PC-3 (cell line): ENCODE results near the gene ABCC9. TPM values are rescaled to one million over a fixed set of nuclear protein-coding genes. Genes with fewer than 3 reads are reported as not detected.
"Not testable (repeated sequence)": the region's sequence is repeated elsewhere in the genome, so short reads cannot be mapped to it uniquely, and the experiment has no call there.

ENCODE experiments used
- ATAC-seq: fragments of 200-7000 bp; cut with Tn5 transposase; 2 replicates; pipeline ENCODE4 v1.9.1; 2020; ENCODE audit warnings: mild to moderate bottlenecking, moderate library complexity
- BruUV-seq: library from RNA; stranded (reverse); fragments of 400-500 nt; replicated peaks from 2 replicates; lab custom pipeline; 2021; lab: Mats Ljungman, UMichigan
- CTCF ChIA-PET: fragments of 300-600 bp; sonication (Branson Sonifier 250); formaldehyde crosslinking; loops from one replicate; lab custom pipeline; 2022; ENCODE audit warnings: antibody characterized with exemption; lab: Charles Lee
- POLR2A ChIA-PET: fragments of 300-600 bp; sonication (Branson Sonifier 250); formaldehyde crosslinking; loops from one replicate; lab custom pipeline; 2022; ENCODE audit warnings: antibody characterized with exemption; ENCODE audit not compliant: unreplicated experiment; lab: Charles Lee
- DNase-seq: peaks from one replicate; pipeline ENCODE4 v3.0.0-alpha.2; 2015
- H2AFZ ChIP-seq: fragments of 300-600 bp; sonication (generic); 2 replicates; pipeline ENCODE4 v1.6.0; 2016; ENCODE audit warnings: antibody characterized with exemption, low read length
- H3F3A ChIP-seq: fragments of 300-600 bp; sonication (generic); one replicate; pipeline ENCODE4 v1.6.0; 2017; ENCODE audit warnings: antibody characterized with exemption, low read length, control low read depth, mild to moderate bottlenecking; ENCODE audit not compliant: unreplicated experiment
- H3K27ac ChIP-seq: fragments of 300-600 bp; sonication (generic); 2 replicates; pipeline ENCODE4 v1.5.1; 2016; ENCODE audit warnings: mild to moderate bottlenecking, low read length
- H3K27me3 ChIP-seq: fragments of 300-600 bp; sonication (generic); 2 replicates; pipeline ENCODE4 v1.6.1; 2016; ENCODE audit warnings: low read length, mixed read lengths
- H3K36me3 ChIP-seq: fragments of 300-600 bp; sonication (generic); 2 replicates; pipeline ENCODE4 v1.6.1; 2016; ENCODE audit warnings: low read depth, mixed run types, low read length, mixed read lengths
- H3K4me1 ChIP-seq: fragments of 300-600 bp; sonication (generic); 2 replicates; pipeline ENCODE4 v1.5.1; 2016; ENCODE audit warnings: low read length; ENCODE audit not compliant: insufficient read depth
- H3K4me2 ChIP-seq: fragments of 300-600 bp; sonication (generic); 2 replicates; pipeline ENCODE4 v1.6.0; 2016; ENCODE audit warnings: low read length
- H3K4me3 ChIP-seq: fragments of 300-600 bp; sonication (generic); 2 replicates; pipeline ENCODE4 v1.5.1; 2016; ENCODE audit warnings: mild to moderate bottlenecking, low read length, mixed read lengths
- H3K79me2 ChIP-seq: fragments of 300-600 bp; sonication (generic); 2 replicates; pipeline ENCODE4 v1.6.1; 2017; ENCODE audit warnings: low read length, mixed read lengths
- H3K9ac ChIP-seq: fragments of 300-600 bp; sonication (generic); 2 replicates; pipeline ENCODE4 v1.6.0; 2016; ENCODE audit warnings: mild to moderate bottlenecking, low read length
- H3K9me2 ChIP-seq: fragments of 300-600 bp; sonication (generic); replicated peaks from 2 replicates; pipeline ENCODE4 v1.6.1; 2016; ENCODE audit warnings: mixed run types, low read length, mixed read lengths
- H3K9me3 ChIP-seq: fragments of 300-600 bp; sonication (generic); 2 replicates; pipeline ENCODE4 v1.6.1; 2016; ENCODE audit warnings: low read length, mixed read lengths
- H4K20me1 ChIP-seq: fragments of 300-600 bp; sonication (generic); 2 replicates; pipeline ENCODE4 v1.6.1; 2016; ENCODE audit warnings: low read length, mixed read lengths
- EZH2 ChIP-seq: fragments of 300-600 bp; sonication (generic); IDR thresholded peaks from one replicate; pipeline ENCODE4 v1.6.1; 2017; ENCODE audit warnings: antibody characterized with exemption, mild to moderate bottlenecking, low read length; ENCODE audit not compliant: unreplicated experiment
- EZH2phosphoT487 ChIP-seq: fragments of 300-600 bp; sonication (generic); IDR thresholded peaks from 2 replicates; pipeline ENCODE4 v1.6.1; 2018; ENCODE audit warnings: mild to moderate bottlenecking, antibody characterized with exemption, low read length, borderline replicate concordance
- intact Hi-C: fragments of 100-400 bp; cut with micrococcal nuclease; formaldehyde crosslinking; loops from 2 replicates; pipeline ENCODE4 v1.9.0; 2023
- total RNA-seq: library from RNA; depleted of rRNA; stranded (reverse); fragments of >200 nt; gene quantifications from 2 replicates; pipeline ENCODE4 v1.2.3, GENCODE V29; 2014
- TF ChIP-seq, protein P1 (sequence below): fragments of 300-600 bp; sonication (generic); conservative IDR thresholded peaks from 2 replicates; pipeline ENCODE4 v1.5.1; 2017; ENCODE audit warnings: antibody characterized with exemption, low read depth, mild to moderate bottlenecking, low read length

The ABCC9 gene
- total RNA-seq, 1 experiment from 2014 or later = 0.33 TPM

DNA sequence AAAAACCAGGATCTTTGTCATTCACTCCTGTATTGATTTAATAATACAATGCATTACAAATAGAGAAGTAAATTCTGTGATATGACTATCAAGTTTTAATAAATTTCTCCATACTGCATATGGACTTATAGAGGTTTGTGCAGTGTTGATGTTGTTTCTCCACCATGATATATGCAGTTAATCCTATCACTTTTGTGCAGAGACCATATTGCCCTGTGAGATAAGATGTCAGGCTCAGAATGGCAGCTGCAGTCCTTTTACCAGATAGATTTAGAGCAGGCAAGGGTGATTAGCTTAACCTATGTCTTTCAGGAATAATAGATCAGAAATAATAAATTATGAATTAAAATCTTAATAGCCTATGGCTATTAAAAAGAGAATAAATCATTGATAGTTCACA, 128.1 kb downstream of the ABCC9 start:
- BruUV-seq = no TSS peak
- Histone ChIP-seq H3K4me2 (no peak overlapping the region), H3K27me3 (no peaks in the 10 kb centered on the region), H3K4me1 (no peaks in the 10 kb centered on the region), H3K9me2 (no peaks in the 10 kb centered on the region), H3K27ac (no peak overlapping the region), H2AFZ (no peak overlapping the region), H3K9me3 (no peaks in the 10 kb centered on the region), H3K79me2 (no peaks in the 10 kb centered on the region), H4K20me1 (no peaks in the 10 kb centered on the region), H3F3A (no peaks in the 10 kb centered on the region), H3K4me3 (no peak overlapping the region), H3K9ac (no peak overlapping the region), H3K36me3 (no peaks in the 10 kb centered on the region)
- TF ChIP-seq EZH2 (no peak), EZH2phosphoT487 (no peak)
- TF ChIP-seq, protein P1, sequence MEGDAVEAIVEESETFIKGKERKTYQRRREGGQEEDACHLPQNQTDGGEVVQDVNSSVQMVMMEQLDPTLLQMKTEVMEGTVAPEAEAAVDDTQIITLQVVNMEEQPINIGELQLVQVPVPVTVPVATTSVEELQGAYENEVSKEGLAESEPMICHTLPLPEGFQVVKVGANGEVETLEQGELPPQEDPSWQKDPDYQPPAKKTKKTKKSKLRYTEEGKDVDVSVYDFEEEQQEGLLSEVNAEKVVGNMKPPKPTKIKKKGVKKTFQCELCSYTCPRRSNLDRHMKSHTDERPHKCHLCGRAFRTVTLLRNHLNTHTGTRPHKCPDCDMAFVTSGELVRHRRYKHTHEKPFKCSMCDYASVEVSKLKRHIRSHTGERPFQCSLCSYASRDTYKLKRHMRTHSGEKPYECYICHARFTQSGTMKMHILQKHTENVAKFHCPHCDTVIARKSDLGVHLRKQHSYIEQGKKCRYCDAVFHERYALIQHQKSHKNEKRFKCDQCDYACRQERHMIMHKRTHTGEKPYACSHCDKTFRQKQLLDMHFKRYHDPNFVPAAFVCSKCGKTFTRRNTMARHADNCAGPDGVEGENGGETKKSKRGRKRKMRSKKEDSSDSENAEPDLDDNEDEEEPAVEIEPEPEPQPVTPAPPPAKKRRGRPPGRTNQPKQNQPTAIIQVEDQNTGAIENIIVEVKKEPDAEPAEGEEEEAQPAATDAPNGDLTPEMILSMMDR = no peak
- ChIA-PET POLR2A (no interaction called here), CTCF (no interaction called here)
- no peak for DNase-seq
- intact Hi-C loops = no loop called here
- ATAC-seq = no peak

DNA sequence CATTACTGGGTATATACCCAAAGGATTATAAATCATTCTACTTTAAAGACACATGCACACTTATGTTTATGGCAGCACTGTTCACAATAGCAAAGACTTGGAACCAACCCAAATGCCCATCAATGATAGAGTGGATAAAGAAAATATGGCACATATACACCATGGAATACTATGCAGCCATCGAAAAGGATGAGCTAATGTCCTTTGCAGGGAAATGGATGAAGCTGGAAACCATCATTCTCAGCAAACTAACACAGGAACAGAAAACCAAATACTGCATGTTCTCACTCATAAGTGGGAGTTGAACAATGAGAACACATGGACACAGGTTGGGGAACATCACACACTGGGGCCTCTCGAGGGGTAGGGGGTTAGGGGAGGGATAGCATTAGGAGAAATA, 128.9 kb downstream of the ABCC9 start:
- H3K27me3 ChIP-seq, H3K4me3 ChIP-seq, POLR2A ChIA-PET, intact Hi-C loops, BruUV-seq, H3K36me3 ChIP-seq, H3K4me1 ChIP-seq, H3K9me3 ChIP-seq, H3K9ac ChIP-seq, CTCF ChIA-PET, H3K4me2 ChIP-seq, H3K9me2 ChIP-seq, H3K27ac ChIP-seq, H3K79me2 ChIP-seq, H3F3A ChIP-seq, H4K20me1 ChIP-seq, H2AFZ ChIP-seq, ATAC-seq, DNase-seq: not testable (repeated sequence)

DNA sequence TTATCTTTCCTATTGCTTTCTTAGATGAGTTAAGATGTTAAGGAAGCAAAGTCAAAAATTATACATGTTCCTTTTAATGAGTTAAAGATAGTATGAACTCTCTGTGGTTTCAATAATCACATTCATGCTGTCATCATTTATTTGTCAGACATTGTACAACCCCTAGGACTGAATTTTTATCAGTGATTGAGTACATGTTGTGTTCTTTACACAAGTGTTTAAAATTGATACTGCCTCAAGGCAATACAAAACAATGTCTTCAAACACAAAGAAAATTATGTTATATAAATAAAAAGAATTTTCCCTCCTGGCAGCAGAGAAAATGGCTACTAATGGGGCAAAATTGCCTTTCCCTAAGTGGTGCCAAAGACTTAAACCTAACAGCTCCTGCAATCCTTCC, 132.1 kb downstream of the ABCC9 start:
- Histone ChIP-seq H3K4me3 (no peak overlapping the region), H3K9ac (no peak overlapping the region), H3K27me3 (no peaks in the 10 kb centered on the region), H3K36me3 (no peaks in the 10 kb centered on the region), H3K4me2 (no peak overlapping the region), H2AFZ (no peak overlapping the region), H3K9me2 (no peaks in the 10 kb centered on the region), H3K27ac (no peak overlapping the region), H3K79me2 (no peaks in the 10 kb centered on the region), H4K20me1 (no peaks in the 10 kb centered on the region), H3F3A (no peaks in the 10 kb centered on the region), H3K4me1 (no peaks in the 10 kb centered on the region), H3K9me3 (no peaks in the 10 kb centered on the region)
- ATAC-seq = no peak
- CTCF ChIA-PET = no interaction called here
- POLR2A ChIA-PET = no interaction called here
- BruUV-seq = no TSS peak
- DNase-seq = no peak
- intact Hi-C loops = no loop called here
- TF ChIP-seq EZH2 (no peak), EZH2phosphoT487 (no peak)
- TF ChIP-seq, protein P1 = no peak
